Suprapubic skin (tissue), 4 donors: ENCODE measurements around the gene ADAMTS3. TPM values are rescaled to one million over a fixed set of nuclear protein-coding genes. Genes with fewer than 3 reads are reported as not detected.

Source experiments
- DNase-seq, 2 donors: peaks; one replicate each; pipeline ENCODE4 v3.0.0-alpha.2; 2019; ENCODE audit warnings: low spot score in 2 of 2
- H3K27ac ChIP-seq: fragments of 200-600 bp; sonication (generic); one replicate; pipeline ENCODE4 v1.5.1; 2019
- H3K27me3 ChIP-seq: fragments of 200-600 bp; sonication (generic); one replicate; pipeline ENCODE4 v1.5.1; 2019
- H3K36me3 ChIP-seq: fragments of 200-600 bp; sonication (generic); one replicate; pipeline ENCODE4 v1.5.1; 2019
- H3K4me1 ChIP-seq: fragments of 200-600 bp; sonication (generic); one replicate; pipeline ENCODE4 v1.5.1; 2019
- H3K4me3 ChIP-seq: fragments of 200-600 bp; sonication (generic); one replicate; pipeline ENCODE4 v1.5.1; 2019; ENCODE audit warnings: mild to moderate bottlenecking
- H3K9me3 ChIP-seq: fragments of 200-600 bp; sonication (generic); one replicate; pipeline ENCODE4 v1.5.1; 2019
- CTCF ChIP-seq, 2 donors: fragments of 200-600 bp in 1 of 2; fragments of 450-650 bp in 1 of 2; sonication (generic) in 1 of 2; IDR thresholded peaks; one replicate each; pipeline ENCODE4 v1.5.1; 2016 to 2019; ENCODE audit warnings: antibody characterized with exemption in 2 of 2, mild to moderate bottlenecking in 1 of 2, moderate library complexity in 1 of 2
- EP300 ChIP-seq: sonication (generic); formaldehyde crosslinking; IDR thresholded peaks from one replicate; pipeline ENCODE4 v1.6.1; 2017; ENCODE audit warnings: antibody characterized with exemption
- POLR2A ChIP-seq, 2 donors: fragments of 450-650 bp; IDR thresholded peaks; one replicate each; pipeline ENCODE4 v1.6.1; 2017; ENCODE audit warnings: antibody characterized with exemption in 2 of 2, mild to moderate bottlenecking in 2 of 2, moderate library complexity in 2 of 2
- POLR2AphosphoS5 ChIP-seq, 3 donors: sonication (generic); formaldehyde crosslinking; IDR thresholded peaks; one replicate each; pipeline ENCODE4 v1.6.1; 2017; ENCODE audit warnings: antibody characterized with exemption in 3 of 3
- WGBS: methylation state at CpG from one replicate; pipeline ENCODE4 v1.1.5; 2018; 5-methylcytosine and 5-hydroxymethylcytosine counted together
- total RNA-seq, 4 donors: library from RNA; depleted of rRNA; stranded (reverse); fragments of >200 nt; gene quantifications; one replicate each; pipeline ENCODE4 v1.1.0, GENCODE V29; 2016

ADAMTS3 gene
- total RNA-seq, 4 donors from 2014 or later, result 0.21 to 0.80 (median 0.70) TPM

- no peaks in the 10 kb centered on the region for H3K4me1 ChIP-seq
- TF ChIP-seq EP300 (no peak), POLR2A (IDR thresholded peaks at IDR 0.05) (no peak), POLR2AphosphoS5 (IDR thresholded peaks at IDR 0.05) (no peak), CTCF (IDR thresholded peaks at IDR 0.05) (no peak)
- DNase-seq, result no peak
- H3K27ac ChIP-seq, result no peak overlapping the region
- no peaks in the 10 kb centered on the region for H3K27me3 ChIP-seq
- H3K36me3 ChIP-seq, result no peaks in the 10 kb centered on the region
- no peak overlapping the region for H3K4me3 ChIP-seq
- 90% methylated on average over 1 of the region's 1 CpG for WGBS
- peaks cover 13% of the 10 kb centered on the region for H3K9me3 ChIP-seq
Observed at GRCh38 chr4:72538006-72538405, 31.0 kb downstream of the ADAMTS3 start.

GRCh38 chr4:72536443-72536842, 32.6 kb downstream of the ADAMTS3 start:
- DNase-seq, result no peak
- TF ChIP-seq EP300 (no peak), POLR2A (IDR thresholded peaks at IDR 0.05) (no peak), CTCF (IDR thresholded peaks at IDR 0.05) (no peak), POLR2AphosphoS5 (IDR thresholded peaks at IDR 0.05) (no peak)
- peaks cover 13% of the 10 kb centered on the region for H3K9me3 ChIP-seq
- H3K27me3 ChIP-seq, result no peaks in the 10 kb centered on the region
- WGBS, result 100% methylated on average over 1 of the region's 1 CpG
- no peaks in the 10 kb centered on the region for H3K36me3 ChIP-seq
- no peaks in the 10 kb centered on the region for H3K4me1 ChIP-seq
- no peak overlapping the region for H3K4me3 ChIP-seq
- no peak overlapping the region for H3K27ac ChIP-seq

- Histone ChIP-seq H3K27ac (no peak overlapping the region), H3K9me3 (no peaks in the 10 kb centered on the region), H3K4me3 (no peak overlapping the region), H3K4me1 (no peaks in the 10 kb centered on the region), H3K27me3 (no peaks in the 10 kb centered on the region), H3K36me3 (no peaks in the 10 kb centered on the region)
- DNase-seq, result no peak
- TF ChIP-seq POLR2AphosphoS5 (IDR thresholded peaks at IDR 0.05), result no peak
- no peak for TF ChIP-seq CTCF (IDR thresholded peaks at IDR 0.05)
- no peak for TF ChIP-seq EP300
- TF ChIP-seq POLR2A (IDR thresholded peaks at IDR 0.05), result no peak
- WGBS, result 80% methylated on average over 1 of the region's 1 CpG
Observed at GRCh38 chr4:72531768-72532290, 37.2 kb downstream of the ADAMTS3 start.

- Histone ChIP-seq H3K27ac (no peak overlapping the region), H3K36me3 (no peaks in the 10 kb centered on the region), H3K9me3 (no peaks in the 10 kb centered on the region), H3K4me3 (no peak overlapping the region), H3K4me1 (no peaks in the 10 kb centered on the region), H3K27me3 (no peaks in the 10 kb centered on the region)
- TF ChIP-seq EP300, result no peak
- TF ChIP-seq POLR2AphosphoS5 (IDR thresholded peaks at IDR 0.05), result no peak
- WGBS, result 75% methylated on average over 3 of the region's 3 CpGs
- no peak for DNase-seq
Observed at GRCh38 chr4:72531322-72531721, 37.7 kb downstream of the ADAMTS3 start.

- Histone ChIP-seq H3K4me3 (no peak overlapping the region), H3K4me1 (no peaks in the 10 kb centered on the region), H3K27ac (no peak overlapping the region), H3K36me3 (no peaks in the 10 kb centered on the region), H3K27me3 (no peaks in the 10 kb centered on the region), H3K9me3 (no peaks in the 10 kb centered on the region)
- DNase-seq, result no peak
- TF ChIP-seq EP300 (no peak), CTCF (IDR thresholded peaks at IDR 0.05) (no peak), POLR2A (IDR thresholded peaks at IDR 0.05) (no peak), POLR2AphosphoS5 (IDR thresholded peaks at IDR 0.05) (no peak)
- WGBS, result 98% methylated on average over 3 of the region's 3 CpGs
Observed at GRCh38 chr4:72529148-72529822, 39.7 kb downstream of the ADAMTS3 start.
